ENCODE measurements around the gene FBLN7.

GRCh38 chr2:112151701-112152440 lies 13.7 kb downstream of the FBLN7 start:
- TF ChIP-seq POLR2A (IDR thresholded peaks at IDR 0.05) = no peak
- TF ChIP-seq CTCF (IDR thresholded peaks at IDR 0.05) = no peak

Data from testis (tissue), 2 donors.